Endothelial cell of hepatic sinusoid (primary cell): ENCODE results near the gene ACBD7.

Experiments used
- in situ Hi-C: cut with HindIII; loops from 2 replicates; pipeline ENCODE4 v1.10.0; 2017; ENCODE audit warnings: low sequenced_read_pairs

Gene ACBD7

DNA sequence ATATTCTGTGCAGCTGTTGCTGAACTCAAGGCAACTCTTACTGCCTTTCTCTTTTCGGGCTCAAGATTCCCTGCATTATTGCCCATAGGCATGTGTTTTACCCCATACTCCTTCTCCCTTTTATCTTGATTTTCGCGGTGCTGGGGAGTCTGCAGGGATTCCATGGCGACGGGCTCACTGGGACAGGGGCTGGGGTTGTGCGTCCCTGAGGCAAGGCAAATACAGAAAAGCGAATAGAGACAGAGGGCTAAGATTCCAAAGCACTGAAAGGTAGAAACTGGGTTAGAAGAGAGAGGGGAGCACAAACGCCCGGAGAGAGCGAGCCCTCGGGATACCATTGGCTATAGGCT is 8.1 kb upstream of the ACBD7 start:
- in situ Hi-C loops = no loop called here

DNA sequence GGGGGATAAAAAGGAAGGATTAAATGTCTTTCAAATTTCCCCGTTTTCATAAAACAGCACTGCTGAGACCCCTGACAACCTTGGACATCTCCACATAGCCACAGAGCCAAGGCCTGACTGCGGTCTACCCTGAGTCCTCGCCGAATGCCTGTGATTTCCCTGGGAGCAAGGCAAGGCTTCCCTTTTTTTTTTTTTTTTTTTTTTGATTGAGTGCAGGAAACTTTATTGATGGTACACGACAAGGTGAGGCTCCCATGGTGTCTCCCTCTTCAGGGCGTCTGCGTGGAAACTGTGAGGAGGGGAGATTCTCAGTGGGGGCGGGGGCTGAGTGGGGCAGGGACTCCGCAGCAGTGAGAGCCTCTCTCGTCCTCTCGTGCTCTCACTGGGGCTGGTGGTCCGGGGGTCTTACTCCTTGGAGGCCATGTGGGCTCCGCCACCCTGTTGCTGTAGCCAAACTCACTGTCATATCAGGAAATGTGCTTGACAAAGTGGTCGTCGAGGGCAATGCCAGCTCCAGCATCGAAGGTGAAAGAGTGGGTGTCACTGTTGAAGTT is 4.4 kb upstream of the ACBD7 start:
- in situ Hi-C loops = no loop called here

DNA sequence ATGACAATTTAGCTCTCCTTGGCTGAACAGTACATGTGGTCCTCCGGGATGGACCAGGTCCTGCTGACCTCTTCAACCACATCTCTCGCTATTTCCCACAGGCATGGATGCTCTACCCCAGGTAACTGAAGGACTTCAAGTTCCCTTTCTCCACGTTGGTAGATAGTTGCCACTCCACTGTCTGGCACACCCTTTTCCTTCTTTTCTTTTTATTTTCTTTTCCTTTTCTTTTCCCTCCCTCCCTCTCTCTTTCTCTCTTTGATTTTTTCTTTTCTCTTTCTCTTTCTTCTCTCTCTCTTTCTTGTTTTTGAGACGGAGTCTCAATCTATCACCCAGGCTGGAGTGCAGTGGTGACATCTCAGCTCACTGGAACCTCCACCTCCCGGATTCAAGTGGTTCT is 2.8 kb upstream of the ACBD7 start:
- in situ Hi-C loops = no loop called here

- in situ Hi-C loops = no loop called here
Observed at GRCh38 chr10:15084502-15084922, 4.1 kb downstream of the ACBD7 start.

DNA sequence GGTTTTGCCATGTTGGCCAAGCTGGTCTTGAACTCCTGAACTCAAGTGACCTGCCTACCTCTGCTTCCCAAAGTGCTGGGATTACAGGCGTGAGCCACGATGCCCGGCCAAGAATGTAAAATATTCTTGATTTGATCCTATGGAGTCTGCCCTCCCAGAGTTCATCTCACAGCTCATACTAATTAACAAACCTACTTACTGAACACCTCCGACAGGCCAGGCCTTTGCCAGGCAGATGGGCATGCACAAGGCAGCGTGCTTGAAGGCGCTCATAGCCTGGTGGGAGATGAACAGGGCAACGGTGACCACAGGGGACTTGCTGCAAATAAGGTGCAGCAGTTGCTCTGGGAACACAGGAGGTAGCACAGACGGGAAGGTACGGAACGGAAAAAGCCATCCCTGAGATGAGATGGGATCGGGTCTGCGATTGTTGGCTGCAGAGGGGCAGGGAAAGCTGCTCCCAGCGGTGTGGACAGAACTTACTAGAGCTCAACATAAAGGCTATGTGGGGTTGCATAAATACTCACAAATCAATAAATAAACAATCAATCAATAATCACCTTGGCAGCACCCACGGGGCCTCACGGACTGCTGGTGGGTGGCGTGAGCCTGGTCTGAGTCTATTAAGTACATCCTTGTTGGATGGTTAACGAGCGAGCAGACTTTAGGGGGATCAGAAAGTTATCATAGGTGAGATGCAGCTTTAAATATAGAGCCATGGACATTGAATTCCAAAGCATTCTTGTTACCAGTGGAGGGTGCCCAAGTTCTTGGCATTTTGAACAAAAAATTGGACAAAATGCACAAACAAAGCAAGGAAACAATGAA is 4.7 kb downstream of the ACBD7 start:
- in situ Hi-C loops = no loop called here

DNA sequence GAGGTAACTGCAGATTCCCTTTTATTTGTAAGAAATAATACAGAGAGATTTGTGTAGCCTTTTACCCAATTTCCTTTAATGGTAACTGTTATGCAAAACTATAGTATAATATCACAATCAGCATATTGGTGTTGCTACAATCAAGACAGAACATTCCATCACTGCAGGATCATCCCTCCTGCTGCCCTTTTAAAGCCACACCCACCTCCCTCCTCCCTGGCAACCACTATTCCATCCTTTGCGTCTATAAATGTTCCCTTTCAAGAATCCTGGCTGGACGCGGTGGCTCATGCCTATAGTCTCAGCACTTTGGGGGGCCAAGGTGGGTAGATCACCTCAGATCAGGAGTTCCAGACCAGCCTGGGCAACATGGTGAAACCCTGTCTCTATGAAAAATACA is 13.2 kb downstream of the ACBD7 start:
- in situ Hi-C loops = no loop called here

DNA sequence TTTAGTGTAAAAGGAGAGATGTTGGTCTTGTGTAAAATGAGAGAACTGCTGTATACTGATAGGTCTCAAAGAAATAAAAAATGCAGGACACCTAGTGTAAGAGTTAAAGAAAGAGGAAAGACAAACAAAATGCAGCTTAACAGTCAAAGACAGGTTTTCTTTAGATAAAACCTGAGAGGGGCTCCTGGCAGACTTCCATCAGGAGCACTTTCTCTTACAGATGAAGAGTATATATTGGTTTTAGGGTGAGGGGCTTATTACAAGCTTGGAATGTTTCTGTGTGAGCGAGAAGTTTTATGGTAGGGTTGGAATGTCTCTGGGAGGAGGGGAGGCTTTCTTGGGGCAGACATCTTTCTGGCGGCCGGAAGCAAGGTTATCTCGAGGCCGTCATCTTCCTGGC is 16.2 kb downstream of the ACBD7 start:
- in situ Hi-C loops = no loop called here

GRCh38 chr10:15069230-15069629 is 19.3 kb downstream of the ACBD7 start:
- in situ Hi-C loops = no loop called here

DNA sequence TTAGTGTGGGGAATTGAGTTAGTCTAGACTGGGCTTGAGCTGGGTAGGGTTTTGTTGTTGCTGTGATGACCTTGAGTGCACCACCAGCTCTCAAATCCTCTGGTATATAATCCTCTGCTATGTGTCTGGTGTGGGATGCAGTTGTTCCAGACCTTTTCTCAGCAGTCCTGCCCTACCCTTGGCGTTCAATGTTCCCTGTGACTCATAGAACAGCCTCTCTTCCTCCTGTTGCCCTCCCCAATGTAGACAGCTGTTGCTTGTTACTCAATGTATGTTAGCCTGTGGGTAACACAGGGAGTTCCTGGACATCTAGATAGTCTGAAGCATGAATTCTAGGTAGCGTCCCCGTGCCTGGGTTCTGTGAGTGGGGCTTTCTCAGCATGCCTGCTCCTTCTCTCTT is 19.8 kb downstream of the ACBD7 start:
- in situ Hi-C loops = no loop called here

GRCh38 chr10:15067154-15067553 is 21.4 kb downstream of the ACBD7 start:
- in situ Hi-C loops = no loop called here

DNA sequence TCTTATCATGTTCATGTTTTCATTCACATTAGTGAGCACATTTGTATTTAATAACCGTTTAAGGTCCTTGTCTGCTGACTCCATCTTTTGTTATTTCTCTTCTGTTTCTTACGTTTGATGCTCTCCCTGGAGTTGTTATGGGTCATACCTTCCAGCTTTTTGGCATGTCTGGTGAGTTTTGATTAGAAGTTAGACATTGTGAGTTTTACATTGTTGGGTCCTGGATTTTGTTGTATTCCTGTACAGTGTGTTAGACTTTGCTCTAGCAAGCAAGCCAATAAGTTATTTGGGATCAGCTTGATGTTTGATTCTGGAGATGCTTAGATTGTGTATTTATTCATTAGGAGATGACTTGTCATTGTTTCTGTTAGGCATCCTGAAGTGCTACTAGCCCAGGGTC is 27.9 kb downstream of the ACBD7 start:
- in situ Hi-C loops = no loop called here

DNA sequence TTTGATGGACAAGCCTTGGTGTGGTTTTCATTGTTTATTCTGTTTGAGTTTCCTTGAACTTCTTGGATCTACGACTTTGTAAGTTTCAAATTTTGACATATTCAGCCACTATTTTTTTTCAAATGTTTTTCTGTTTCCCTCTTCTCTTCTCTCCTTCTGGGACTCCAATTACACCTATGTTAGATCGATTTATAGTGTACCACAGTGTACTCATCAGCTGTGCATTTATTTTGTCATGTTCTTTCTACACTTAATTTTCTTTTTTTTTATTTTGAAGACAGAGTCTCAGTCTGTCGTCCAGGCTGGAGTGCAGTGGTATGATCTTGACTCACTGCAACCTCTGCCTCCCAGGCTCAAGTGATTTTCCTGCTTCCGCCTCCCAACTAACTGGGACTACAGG is 28.7 kb downstream of the ACBD7 start:
- in situ Hi-C loops = no loop called here

DNA sequence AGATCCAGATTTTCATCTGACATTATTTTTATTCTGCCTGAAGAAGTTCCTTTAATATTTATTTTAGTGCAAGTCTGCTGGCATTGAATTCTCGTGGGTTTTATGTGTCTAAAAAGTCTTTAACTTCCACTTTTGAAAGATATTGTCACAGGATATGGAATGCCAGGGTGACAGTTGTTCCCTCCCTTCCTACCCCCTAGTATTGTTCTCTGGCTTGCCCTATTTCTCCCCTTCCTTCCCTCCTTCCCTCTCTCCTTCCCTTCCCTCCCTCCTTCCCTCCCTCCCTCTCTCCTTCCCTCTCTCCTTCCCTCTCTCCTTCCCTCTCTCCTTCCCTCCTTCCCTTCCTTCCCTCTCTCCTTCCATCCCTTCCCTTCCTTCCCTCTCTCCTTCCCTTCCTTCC is 29.9 kb downstream of the ACBD7 start:
- in situ Hi-C loops = no loop called here

GRCh38 chr10:15053061-15053460 is 35.5 kb downstream of the ACBD7 start:
- in situ Hi-C loops = no loop called here

- in situ Hi-C loops = no loop called here
Observed at GRCh38 chr10:15052121-15052520, 36.5 kb downstream of the ACBD7 start.

- in situ Hi-C loops = no loop called here
Observed at GRCh38 chr10:15049533-15049932, 39.0 kb downstream of the ACBD7 start.

- in situ Hi-C loops = no loop called here
Observed at GRCh38 chr10:15046626-15047025, 42.0 kb downstream of the ACBD7 start.

DNA sequence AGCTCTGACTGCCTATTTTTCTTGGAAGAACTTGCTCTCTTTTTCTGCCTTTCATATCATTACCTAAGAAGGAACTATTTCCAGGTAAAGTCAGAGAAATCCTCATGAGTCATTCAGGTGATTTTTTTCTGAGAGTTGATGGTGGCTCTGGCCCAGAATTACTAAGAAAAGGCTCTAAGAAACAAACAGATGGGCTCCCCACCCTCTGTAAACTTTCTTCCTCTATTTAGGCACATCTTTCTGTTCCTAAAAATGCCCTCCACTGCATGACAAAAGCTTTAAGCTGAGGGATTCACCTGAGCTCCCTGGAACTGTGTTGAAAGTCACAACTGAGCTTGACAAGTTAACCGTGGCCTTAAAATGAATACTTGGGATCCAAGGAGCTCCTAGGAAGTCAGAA is 43.2 kb downstream of the ACBD7 start:
- in situ Hi-C loops = no loop called here

GRCh38 chr10:15043674-15044073 is 44.9 kb downstream of the ACBD7 start, which contains the start of gene OLAH:
Gene OLAH (plus strand): TSS chr10:15043943. CDS start chr10:15047289, 3,346 bp downstream.
- in situ Hi-C loops = loop anchor here (5.0 kb wide), 1 partner anchor 76 kb away; no protein-coding TSS in a partner anchor

- in situ Hi-C loops = no loop called here
Observed at GRCh38 chr10:15038416-15038815, 50.2 kb downstream of the ACBD7 start.

GRCh38 chr10:15037691-15038090 is 50.9 kb downstream of the ACBD7 start:
- in situ Hi-C loops = no loop called here
